ENCODE data around the gene DMXL2.
"Not testable (repeated sequence)": the region's sequence is repeated elsewhere in the genome, so short reads cannot be mapped to it uniquely, and the experiment has no call there.

GRCh38 chr15:51603462-51603948 is 19.1 kb downstream of the DMXL2 start:
- TF ChIP-seq EZH2phosphoT487 (IDR thresholded peaks at IDR 0.05; ENCODE audit: low read depth); CTCF (IDR thresholded peaks at IDR 0.05; ENCODE audit: low read depth, low read length): not testable (repeated sequence)
